DMS 273 (cell line): ENCODE measurements around the gene DNMT3L.
"Not testable (repeated sequence)": the region's sequence is repeated elsewhere in the genome, so short reads cannot be mapped to it uniquely, and the experiment has no call there.

Source experiments
- DNase-seq: peaks from one replicate; lab custom pipeline; 2025; ENCODE audit not compliant: unreplicated experiment; lab: John Stamatoyannopoulos, UW

Gene DNMT3L

DNA sequence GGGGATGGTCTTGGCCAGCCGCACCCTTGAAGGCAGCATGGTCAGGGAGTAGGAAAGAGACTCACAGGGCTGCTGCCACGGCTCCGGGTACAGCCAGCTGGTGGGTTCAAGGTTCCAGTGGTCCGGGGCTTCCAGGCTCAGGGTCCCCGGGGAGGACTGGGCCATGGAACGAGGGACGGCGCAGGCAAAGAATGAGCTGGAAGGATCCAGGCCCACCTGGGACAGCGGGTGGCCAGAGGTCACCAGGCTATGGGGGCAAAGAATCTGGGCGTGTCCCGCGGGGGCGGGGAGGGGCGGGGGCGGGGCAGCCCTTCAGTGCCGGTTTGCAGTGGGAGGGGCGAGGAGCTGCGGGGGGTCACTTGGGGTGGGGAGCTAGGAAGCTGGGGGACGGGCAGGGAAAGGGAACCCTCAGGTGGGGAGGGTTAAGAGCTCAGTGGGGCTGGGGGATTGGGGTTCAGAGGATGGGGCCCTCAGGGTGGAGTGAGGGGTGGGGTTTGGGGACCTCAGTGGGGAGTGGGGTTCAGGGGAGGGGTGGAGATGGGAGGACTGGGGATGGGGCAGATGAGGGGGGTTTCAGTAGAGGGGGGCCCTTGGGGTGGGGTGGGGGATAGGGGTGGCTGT lies at the start of gene DNMT3L:
Gene DNMT3L (minus strand): TSS at position 223 of the 621 bp plus-strand sequence. CDS start 638 bp downstream, outside the sequence.
- no peak for DNase-seq

DNA sequence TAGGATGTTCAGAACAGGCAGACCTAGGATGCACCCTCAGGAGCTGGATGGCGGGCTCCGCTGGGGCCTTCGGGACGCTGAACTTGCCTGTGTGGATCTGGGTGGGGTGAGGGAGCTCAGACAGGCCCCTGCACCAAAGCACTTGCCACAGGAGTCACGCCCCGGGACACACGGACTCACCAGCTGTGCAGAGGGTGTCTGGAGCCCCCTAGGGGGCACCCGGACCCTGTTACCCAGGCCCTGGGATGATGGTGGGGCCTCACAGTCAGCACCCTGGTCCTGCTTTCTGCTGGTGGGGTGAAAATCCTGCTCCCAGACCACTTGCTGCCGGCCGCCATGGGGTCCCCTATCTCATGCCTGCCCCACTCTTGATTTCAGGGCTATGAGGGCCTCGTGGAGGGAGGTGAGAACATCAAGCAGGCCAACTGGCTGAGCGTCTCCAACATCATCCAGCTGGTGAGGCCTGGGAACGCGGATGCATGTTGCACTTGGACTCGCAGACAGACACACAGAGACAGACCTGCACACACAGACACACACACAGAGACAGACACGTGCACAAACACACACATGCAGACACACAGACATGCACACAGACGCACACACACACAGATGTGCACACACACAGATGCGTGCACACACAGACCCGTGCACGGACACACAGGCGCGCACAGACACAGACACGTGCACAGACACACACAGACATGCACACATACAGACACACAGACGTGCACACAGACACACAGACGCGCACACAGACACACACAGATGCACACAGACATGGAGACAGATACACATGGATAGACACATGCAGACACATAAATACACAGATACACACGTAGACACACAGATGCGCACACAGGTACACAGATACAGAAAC lies 49.2 kb upstream of the DNMT3L start:
- DNase-seq, result peak; percentile 18

GRCh38 chr21:44306936-44307704 lies 45.4 kb upstream of the DNMT3L start:
- no peak for DNase-seq

DNA sequence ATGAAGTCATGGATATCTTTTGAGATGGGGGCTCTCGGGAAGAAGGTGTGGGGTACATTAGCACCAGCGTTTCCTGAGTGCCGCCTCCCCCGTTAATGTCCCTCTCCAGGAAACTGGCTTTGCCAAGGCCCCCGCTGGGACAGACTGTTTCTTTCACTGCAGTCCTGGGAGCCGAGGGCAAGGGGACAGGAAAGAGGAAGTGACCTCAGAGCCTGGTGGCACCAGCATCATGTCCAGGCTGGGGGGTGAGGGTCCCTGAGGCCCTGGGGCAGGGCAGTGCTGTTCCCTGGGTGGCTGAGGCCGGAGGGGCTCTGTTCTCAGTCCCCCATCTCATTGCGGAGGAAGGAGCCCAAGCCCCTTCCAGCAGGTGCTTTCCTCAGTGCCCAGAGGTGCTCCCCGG lies 44.0 kb upstream of the DNMT3L start:
- no peak for DNase-seq

DNA sequence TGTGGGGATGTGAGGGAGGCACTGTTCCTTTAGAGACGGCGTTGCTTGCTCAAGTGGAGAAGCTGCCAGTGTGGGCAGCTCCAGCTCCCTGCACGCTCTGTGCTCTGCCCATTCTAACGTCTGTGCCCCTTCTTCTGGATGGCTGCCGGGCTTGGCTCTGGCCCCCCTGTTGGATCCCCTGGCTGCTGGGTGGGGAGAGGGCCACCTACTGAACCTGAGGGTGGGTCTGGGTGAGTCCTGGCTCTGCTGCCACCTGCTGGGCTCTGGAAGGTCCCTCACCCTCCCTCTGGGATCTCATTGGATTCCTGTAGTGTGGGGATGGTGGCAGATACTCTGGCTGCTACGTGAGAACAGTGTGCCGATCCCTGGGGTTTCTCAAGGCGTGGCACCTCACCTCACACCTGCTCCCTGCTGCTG lies 43.2 kb upstream of the DNMT3L start:
- peak; percentile 66 for DNase-seq

- no peak for DNase-seq
These were observed 42.4 kb upstream of the DNMT3L start for GRCh38 chr21:44304011-44304616.

- DNase-seq, result no peak
These were observed 41.8 kb upstream of the DNMT3L start for GRCh38 chr21:44303490-44303981.

DNA sequence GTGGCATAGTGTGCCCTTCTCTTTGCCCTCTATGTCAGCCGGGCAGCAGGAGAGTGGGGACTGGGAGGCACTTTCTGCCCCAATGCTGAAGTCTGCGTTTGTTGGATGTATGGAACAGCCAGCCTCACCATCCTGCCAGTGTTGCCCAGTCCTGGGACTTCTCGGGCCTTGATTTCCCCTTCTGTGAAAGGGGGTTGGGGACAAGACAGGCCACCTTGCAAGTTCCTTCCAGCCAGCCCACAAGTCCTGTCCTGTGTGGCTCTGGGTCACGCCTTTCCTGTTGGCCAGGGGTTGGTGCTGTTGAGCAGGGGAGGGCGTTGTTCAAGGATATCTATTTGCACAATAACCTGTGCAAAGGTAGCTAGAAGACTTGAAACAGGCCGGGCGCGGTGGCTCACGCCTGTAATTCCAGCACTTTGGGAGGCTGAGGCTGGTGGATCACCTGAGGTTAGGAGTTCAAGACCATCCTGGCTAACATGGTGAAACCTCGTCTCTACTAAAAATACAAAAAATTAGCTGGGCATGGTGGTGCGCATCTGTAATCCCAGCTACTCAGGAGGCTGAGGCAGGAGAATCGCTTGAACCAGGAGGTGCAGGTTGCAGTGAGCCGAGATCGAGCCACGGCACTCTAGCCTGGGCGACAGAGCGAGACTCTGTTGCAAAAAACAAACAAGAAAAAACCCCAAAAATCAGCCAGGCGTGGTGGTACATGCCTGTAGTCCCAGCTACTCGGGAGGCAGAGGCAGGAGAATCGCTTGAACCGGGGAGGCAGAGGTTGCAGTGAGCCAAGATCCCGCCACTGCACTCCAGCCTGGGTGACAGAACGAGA lies 41.1 kb upstream of the DNMT3L start:
- not testable (repeated sequence) for DNase-seq

- DNase-seq, result peak; percentile 44
These were observed 40.3 kb upstream of the DNMT3L start for GRCh38 chr21:44301961-44302406.

GRCh38 chr21:44301141-44301540 lies 39.4 kb upstream of the DNMT3L start:
- DNase-seq, result no peak

GRCh38 chr21:44300262-44300959 lies 38.7 kb upstream of the DNMT3L start:
- DNase-seq, result peak; percentile 78

- DNase-seq, result peak; percentile 79
These were observed 38.0 kb upstream of the DNMT3L start, which contains the start of gene PFKL for GRCh38 chr21:44299458-44300261. Gene PFKL, plus strand, starts transcription at chr21:44300053. Its CDS starts 53 bp downstream, at chr21:44300106.

DNA sequence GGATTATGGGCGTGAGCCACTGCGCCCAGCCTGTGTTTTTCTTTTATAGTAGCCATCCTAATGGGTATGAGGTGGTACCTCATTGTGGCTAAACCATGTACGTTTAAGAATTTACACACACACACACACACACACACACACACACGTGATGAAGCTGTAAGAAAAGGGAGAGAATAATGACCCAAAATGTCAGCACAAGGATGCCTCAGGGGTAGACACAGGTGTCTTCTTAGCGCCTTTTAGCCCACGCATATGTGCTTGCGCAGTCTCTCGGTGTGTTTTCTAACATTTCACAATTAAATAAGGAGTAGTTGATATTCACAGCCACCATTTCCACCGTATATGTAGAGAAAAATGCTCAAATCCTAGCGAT lies 37.4 kb upstream of the DNMT3L start:
- DNase-seq, result no peak

GRCh38 chr21:44298301-44298700 lies 36.6 kb upstream of the DNMT3L start:
- no peak for DNase-seq

GRCh38 chr21:44297525-44298290 lies 36.0 kb upstream of the DNMT3L start:
- DNase-seq, result peak; percentile 89

- no peak for DNase-seq
These were observed 35.2 kb upstream of the DNMT3L start for GRCh38 chr21:44296916-44297315.

DNA sequence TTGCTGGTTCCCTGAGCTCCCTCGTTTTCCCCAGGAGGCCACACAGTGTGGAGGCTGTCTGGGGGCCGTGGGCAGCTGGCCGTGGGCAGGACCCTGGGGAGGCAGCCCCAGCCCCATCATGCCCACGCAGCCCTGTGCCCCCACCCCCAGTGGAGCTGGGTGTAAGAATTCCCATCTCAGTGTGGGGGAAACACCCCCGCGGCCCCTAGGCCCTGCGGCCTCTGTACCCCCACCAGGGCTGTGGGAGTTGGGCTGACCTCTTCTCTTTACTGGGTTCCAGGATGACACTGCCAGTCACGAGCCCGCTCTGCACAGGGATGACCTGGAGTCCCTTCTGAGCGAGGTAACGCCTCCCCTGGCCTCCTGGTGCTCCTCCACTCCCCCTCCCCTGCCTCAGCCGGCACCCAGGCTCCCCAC lies 34.4 kb upstream of the DNMT3L start:
- no peak for DNase-seq

DNA sequence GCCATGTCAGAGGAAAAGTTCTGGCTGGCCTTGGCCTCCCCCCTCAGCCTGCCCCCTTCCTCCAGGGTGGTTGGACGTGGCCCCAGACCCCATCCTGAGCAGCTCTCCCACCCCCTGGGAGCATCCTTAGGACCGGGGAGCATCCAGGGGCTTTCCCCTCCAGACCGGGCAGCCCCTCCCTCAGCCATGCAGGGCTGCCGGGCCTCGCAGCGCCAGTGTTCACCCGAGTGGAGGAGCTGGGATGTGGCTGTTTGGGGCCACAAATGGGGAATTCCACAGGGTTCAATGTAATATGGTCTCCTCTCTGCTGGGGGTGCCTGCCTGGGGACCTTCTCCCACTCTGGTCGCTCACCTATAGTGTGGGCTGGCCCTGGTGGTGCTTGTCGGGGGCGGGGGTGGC lies 33.9 kb upstream of the DNMT3L start:
- no peak for DNase-seq
